NCI-H446 treated with DMSO at 0.1 percent for 48 hours (cell line): ENCODE measurements around the gene FBXO45.
"Not testable (repeated sequence)": the region's sequence is repeated elsewhere in the genome, so short reads cannot be mapped to it uniquely, and the experiment has no call there.

ENCODE experiments used
- DNase-seq: peaks from one replicate; lab custom pipeline; 2025; lab: John Stamatoyannopoulos, UW

The FBXO45 gene, protein sequence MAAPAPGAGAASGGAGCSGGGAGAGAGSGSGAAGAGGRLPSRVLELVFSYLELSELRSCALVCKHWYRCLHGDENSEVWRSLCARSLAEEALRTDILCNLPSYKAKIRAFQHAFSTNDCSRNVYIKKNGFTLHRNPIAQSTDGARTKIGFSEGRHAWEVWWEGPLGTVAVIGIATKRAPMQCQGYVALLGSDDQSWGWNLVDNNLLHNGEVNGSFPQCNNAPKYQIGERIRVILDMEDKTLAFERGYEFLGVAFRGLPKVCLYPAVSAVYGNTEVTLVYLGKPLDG

DNA sequence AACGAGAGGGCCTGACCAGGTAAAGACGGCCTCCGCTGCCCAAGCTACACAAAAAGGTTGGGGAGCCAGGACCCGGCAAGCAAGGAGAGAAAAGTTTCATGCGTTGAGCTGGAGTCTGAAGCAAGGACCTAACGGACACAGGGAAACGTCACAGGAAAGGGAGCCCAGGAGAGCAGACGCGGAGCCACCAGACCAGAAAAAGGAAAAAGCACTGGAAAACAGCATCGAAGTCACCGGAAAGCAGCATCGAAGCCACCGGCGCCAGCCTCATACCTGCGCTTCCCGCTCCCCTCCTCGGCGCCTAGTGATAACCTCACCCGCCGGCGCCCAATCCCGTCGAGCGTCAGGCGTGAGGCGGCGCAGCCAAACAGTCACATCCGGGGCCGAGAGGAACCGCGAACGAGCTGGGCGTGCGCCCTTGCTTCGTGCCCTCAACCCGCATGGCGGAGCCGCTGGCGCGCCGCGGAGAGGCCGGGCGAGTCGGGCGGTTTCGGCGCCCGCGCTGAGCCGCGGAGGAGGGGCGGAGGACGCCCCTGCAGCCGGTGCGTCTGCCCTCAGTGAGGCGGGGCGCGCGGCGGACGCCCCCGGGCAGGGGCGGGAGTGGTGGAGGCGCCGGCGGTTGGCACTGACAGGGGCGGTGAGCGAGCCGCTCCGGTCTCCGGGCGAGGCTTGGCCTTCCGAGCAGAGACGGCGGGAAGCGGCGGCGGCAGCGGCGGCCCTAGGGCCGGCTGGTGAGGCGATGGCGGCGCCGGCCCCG lies at the start of gene FBXO45, which contains the start of gene WDR53:
FBXO45 (plus strand) TSS at position 415 of the 757 bp plus-strand sequence; CDS start at position 740, 325 bp downstream.
WDR53 (minus strand) TSS at position 309 of the 757 bp plus-strand sequence. CDS start 7,079 bp downstream, outside the sequence.
- DNase-seq = peak; percentile 88

DNA sequence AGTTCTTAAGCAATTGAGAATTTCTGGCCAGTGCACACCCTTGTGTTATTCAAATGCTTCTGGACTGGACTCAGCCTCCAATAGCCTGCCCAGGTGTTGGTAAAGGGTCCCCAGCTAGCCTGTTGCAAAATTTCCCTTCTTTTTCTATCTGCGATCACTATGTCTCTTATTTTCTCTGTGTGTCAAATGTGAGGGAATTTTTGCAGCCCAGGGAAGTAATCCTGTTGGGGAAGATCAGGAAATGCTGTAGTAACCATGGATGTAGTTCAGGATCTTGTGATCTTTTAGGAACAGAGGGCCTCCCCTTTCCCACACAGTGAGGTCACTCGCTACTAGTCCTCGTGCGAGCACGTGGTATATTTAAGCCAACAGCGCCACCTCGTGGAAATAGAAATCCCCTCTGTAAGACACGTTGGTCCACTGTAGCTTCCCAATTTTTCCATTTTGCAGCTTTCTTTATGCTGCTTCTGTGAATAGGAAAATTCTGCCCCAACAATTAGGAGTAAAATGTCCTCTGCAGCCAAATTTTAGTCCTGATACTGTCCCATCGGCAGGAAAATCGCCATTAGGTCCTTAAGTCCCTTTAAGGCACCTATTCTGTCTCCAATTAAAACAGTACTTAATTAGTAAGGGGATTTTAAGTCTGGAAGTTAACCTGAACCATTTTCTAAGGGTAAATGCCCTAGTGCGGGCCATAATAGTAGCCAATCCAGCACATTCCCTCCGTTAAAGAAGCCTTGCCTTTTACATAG lies 49.3 kb upstream of the FBXO45 start:
- DNase-seq = peak; percentile 61

DNA sequence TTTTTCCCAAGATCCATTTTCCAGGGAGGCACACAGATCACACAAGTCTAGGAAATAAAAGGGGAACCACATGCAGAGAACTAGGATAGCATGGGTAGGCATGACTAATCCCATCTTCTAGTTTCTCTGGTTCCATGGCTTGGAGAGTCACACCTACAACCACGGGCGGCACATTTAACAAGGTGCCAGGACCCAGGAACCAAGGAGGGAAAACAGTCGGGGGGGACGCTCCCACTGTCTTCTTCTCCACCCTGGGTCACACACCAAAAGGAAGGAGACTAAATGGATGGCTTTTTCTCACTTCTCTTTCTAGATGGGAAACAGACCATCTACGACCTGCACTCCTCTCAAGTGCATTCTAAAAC lies 48.8 kb upstream of the FBXO45 start:
- no peak for DNase-seq

DNA sequence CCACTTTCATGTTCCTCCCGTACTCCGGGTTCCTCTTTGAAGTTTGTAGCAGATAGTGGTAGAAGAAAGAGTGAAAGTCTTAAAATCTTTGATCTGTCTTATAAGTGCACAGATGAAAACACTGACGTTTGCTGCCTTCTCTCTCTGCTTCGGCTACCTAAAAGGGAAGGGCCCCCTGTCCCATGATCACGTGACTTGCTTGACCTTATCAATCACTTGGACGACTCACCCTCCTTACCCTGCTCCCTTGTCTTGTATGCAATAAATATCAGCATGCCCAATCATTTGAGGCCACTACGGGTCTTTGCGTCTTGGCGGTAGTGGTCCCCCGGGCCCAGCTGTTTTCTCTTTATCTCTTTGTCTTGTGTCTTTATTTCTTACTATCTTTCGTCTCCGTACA lies 47.2 kb upstream of the FBXO45 start:
- DNase-seq = not testable (repeated sequence)

DNA sequence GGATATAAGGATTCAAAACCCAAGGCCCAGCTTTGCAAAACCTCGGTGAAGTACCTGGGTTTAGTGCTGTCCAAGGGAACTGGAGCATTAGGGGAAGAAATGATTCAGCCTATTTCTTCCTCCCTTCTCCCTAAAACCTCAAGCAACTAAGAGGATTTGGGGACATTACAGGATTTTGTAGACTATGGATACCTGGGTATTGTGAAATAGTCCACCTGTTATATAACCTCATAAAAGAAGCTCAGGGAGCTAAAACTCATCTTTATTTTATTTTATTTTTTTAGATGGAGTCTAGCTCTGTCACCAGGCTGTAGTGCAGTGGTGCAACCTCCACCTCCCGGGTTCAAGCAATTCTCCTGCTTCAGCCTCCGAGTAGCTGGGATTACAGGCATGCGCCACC lies 44.6 kb upstream of the FBXO45 start:
- DNase-seq = no peak

DNA sequence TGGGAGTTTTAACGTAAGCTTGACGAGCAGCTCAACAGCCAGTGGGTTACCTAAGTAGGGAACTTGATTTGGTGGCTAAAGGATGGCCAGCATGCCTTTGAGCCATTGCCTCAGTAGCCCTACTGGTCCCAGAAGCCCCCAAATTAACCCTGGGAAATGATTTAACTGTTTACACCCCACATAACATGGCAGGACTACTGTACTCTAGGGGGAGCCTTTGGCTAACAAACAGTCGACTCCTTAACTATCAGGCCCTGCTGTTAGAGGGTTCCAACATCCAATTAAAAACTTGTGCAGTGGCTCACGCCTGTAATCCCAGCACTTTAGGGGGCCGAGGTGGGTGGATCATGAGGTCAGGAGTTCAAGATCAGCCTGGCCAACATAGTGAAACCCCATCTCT lies 43.9 kb upstream of the FBXO45 start:
- no peak for DNase-seq

DNA sequence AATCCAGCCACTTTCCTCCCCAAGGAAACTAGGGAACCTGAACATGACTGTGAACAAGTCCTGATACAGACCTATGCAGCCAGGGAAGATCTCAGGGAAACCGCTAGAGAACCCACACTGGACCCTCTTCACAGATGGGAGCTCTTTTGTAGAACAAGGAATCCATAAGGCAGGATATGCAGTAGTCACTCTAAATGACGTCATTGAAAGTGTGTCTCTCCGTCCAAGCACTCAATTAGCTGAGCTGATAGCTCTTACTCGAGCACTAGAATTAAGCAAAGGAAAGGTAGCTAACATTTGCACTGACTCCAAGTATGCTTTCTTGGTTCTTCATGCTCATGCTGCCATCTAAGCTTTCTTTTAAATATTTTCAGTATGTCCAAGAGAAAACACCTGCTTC lies 43.3 kb upstream of the FBXO45 start:
- DNase-seq = no peak

DNA sequence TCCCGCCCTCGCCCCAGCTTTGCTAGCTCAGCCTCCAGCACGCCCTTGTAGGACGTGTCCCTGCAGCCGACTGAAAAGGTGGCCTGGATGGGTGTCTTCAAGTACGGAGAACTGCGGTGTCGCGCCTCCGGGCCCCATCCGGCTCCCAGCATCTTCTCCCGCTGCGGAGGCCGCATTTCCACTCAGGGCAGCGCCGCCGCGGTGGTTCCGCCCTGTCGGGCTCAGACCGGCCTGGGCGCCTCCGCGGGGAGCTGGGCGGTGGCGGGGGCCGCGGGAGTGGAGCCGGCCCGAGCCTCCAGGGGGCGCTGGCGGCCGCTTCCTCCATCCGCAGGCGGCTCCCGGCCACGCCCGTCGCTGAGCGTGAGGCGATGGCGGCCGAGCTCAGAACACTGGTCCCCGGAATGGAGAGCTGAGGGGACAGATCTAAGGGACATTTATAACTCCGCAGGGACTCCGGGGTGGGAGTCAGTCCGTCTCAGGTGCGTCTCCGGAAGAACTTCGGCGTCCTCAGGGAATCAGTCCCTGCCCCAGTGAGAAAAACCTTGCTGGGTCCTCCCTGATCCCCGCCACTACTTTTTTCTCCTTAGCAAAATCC lies 39.7 kb upstream of the FBXO45 start:
- no peak for DNase-seq

DNA sequence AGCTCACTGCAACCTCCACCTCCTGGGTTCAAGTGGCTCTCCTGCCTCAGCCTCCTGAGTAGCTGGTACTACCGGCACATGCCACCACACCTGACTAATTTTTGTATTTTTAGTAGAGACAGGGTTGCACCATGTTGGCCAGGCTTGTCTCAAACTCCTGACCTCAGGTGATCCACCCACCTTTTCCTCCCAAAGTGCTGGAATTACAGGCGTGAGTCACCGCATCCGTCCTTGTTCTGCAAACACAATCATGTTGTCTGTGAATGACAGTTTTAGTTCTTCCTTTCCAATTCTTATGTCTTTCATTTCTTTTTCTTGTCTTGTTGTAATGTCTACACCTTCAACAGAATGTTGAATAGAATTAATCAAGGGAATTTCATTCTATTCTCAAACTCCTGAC lies 37.0 kb upstream of the FBXO45 start:
- DNase-seq = no peak

DNA sequence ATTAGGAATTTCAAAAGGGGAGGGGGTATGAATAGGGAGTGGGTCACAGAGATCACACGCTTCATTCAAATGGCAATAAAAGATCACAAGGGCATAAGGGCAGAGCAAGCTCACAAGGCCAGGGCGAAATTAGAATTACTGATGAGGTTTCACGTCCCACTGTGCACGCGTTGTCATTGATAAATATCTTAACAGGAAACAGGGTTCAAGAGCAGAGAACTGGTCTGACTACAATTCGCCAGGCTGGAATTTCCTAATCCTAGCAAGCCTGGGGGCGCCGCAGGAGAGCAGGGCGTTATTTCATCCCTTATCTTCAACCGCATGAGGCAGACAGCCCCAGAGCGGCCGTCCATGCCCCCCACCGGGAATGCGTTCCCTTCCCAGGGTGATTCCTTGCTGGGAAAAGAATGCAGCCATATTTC lies 35.2 kb upstream of the FBXO45 start:
- DNase-seq = no peak

DNA sequence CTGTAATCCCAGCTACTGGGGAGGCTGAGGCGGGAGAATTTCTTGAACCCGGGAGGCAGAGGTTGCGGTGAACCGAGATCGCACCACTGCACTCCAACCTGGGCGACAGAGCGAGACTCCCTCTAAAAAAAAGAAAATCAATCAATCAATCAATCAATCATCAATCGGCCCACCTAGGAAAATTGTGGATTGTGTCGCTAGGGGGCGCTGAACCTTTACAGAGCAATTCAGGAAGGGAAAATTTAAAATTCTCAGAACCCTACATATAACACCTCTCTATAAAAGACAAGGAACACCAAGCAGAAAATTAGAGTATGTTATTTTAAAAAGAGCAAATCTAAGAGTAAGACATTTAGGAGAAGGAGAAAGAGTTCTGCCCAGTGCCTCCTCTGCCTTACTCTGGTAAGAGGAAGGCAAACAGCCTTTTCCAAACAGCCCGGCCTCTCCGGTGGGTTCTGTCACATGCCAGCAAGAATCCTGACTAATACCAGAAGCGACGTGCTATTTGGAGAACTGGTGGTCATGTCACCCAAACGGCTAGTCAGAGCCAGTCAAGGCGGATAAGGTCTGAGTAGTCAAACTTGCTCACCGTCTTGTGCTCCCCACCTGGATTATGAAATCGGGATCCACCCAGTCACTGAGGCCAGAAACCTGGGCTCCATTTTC lies 31.0 kb upstream of the FBXO45 start:
- DNase-seq = no peak

DNA sequence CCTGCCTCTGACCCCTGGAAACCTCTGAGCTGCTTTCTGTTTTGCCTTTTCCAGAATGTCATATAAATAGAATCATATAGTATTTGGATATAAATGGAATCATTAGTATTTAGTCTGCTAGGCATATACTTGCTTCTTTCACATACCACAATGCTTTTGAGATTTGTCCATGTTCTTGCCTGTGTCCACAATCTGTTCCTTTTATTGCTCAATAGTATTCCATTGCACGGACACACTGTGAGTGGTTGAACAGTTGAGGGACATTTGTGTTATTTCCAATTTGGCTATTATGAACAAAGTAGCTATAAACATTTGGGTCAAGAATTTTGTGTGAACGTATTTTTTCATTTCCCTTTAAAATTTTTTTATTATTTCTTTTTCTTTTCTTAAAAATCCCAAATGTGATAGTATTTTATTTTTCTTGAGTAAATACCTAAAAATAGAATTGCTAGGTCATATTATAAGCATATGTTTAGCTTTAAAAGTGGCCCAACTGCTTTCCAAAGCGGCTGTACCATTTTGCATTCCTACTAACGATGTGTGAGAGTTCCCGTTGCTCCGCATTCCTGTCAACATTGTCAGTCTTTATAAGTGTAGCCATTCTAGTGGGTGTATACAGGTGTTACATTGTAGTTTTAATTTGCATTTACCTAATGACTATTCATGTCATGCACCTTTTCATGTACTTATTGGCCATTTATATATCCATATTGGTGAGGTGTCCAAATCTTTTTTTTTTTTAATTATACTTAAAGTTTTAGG lies 26.6 kb upstream of the FBXO45 start:
- no peak for DNase-seq

DNA sequence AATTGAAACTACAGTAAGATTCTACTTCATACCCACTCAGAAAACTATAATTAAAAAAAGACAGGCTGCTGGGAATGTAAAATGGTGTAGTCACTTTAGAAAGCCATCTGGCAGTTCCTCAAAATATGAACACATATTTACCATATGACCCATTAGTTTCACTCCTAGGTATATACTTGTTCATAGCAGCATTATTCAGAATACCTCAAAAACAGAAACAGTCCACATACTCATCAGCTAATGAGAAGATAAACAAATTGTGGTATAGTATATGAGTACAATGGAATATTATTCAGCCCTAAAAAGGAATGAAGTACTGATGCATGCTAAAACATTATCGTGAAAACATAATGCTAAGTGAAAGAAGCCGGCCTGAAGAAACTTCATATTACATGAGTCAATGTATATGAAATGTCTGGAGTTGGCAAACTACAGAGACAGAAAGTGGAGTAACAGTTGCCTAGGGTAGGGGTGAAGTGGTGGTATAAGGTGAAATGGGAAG lies 23.9 kb upstream of the FBXO45 start:
- no peak for DNase-seq

DNA sequence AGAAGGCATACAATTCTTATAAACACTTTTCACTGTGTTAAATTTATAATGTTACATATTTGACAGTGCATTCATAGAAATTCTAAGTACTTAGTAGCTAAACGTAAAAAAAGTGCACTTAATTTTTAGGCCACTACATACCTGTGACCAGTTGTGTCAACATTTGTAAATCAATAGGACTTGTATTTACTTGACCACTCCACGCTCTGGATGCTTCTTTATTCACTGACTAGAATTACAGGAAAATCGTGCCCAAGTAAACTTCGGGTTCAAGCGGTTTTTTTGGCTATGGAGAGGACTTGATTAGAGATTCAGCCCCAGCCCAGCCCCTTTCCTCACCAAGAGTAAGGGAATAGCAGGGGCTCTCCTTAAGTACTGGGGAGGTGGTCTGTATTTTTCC lies 21.9 kb upstream of the FBXO45 start:
- DNase-seq = no peak

DNA sequence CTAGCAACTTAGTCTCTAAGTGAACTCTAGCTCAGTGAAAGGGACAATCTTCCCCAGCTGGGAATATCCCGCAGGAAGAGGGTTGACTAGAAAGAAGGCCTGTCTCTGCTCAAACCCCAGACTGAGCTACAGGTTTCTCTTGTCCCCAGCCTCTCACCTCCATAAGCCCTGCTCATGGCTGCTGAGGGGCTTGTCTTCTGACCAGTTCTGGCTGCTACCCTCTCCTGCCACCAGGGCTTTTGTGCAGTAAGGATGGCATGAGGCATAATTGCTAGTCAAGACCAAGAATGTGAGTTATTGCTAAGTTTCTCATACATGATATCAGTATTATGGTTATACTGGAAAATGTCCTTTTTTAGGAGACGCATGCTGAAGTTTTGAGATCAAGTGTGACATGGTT lies 21.4 kb upstream of the FBXO45 start:
- no peak for DNase-seq

DNA sequence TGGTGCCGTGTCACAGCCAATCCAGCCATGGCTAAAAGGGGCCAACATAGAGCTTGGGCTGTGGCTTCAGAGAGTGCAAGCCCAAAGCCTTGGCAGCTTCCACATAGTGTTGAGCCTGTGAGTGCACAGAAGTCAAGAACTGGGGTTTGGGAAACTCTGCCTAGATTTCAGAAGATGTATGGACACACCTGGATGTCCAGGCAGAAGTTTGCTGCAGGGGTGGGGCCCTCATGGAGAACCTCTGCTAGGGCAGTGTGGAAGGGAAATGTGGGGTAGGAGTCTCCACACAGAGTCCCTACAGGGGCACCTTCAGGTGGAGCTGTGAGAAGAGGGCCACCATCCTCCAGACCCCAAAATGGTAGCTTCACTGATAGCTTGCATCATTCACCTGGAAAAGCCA lies 19.1 kb upstream of the FBXO45 start:
- not testable (repeated sequence) for DNase-seq

DNA sequence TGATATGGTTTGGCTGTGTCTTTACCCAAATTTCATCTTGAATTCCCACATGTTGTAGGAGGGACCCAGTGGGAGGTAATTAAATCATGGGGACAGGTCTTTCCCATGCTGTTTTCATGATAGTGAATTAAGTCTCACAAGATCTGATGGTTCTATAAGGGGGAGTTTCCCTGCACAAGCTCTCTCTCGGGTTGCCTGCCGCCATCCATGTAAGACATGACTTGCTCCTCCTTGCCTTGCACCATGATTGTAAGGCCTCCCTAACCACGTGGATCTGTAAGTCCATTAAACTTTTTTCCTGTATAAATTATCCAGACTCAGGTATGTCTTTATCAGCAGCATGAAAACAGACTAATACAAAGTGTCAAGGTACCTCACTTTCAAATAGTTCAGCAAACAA lies 18.3 kb upstream of the FBXO45 start:
- not testable (repeated sequence) for DNase-seq

DNA sequence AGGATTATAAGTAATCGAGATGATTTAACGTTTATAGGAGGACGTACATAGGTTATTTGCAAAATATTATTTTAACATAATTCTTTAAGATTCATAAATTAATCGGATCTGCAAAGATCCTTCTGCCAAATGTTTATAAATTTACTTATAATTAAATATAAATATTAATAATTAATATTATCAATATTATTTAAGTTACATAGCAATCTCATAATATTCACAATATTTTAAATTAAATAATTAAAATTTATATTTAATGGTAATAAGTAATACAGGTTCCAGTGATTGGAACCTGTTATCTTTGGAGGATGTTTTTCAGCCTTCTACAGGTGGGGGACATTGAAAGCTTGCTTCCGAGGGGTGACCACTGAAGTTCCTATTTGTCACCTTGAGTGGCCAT lies 16.2 kb upstream of the FBXO45 start:
- no peak for DNase-seq

DNA sequence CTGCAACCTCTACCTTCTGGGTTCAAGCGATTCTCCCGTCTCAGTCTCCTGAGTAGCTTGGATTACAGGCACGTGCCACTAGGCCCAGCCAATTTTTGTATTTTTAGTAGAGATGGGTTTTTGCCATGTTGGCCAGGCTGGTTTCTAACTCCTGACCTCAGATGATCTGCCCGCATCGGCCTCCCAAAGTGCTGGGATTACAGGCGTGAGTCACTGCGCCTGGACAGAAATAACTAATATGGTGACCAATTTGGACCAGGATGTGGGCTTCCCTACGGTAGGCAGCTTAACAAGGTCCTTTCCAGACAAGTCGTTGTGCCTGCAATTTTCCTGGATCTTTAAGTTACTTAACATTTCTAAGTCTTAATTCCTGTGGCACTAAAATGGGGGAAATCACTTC lies 14.9 kb upstream of the FBXO45 start:
- DNase-seq = no peak

DNA sequence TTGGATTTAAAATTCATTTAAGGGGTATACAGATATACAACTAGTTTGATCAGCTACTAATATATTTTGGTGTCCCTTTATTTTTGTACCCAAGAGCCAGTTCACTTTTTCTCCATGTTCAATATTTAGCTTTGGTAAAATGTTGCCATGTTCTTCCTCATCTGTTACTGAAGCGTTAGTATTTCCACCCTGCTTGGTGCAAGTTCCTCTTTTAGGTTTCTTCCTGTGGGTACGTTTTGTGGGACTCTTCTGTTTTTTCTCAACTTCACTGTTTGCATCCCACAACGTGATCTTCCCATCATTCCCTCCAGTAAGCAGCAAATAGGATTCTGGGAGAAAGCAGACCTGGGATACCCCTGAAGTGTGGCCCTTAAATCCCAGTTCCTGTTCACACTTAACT lies 14.3 kb upstream of the FBXO45 start:
- no peak for DNase-seq

DNA sequence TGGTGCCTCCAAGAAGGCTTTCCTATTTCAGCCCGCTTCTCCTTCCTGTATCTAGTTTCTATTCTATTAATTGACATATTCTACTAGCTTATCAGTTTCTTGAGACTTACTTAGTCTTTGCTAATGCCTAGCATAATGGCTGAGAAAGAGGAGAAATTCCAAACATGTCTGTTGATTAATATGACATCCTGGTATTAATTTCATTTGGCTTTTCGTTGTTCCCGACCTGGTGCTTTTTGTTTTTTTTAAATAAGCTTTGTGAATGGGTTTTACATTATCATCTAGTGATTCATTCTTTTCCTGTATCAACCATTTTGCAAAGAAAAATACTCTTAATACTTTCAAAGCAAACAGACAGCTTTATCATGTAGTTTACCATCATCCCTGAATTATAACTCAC lies 13.2 kb upstream of the FBXO45 start:
- DNase-seq = no peak
